Measurements from ENCODE around the gene MAMDC2.

Gene MAMDC2

DNA sequence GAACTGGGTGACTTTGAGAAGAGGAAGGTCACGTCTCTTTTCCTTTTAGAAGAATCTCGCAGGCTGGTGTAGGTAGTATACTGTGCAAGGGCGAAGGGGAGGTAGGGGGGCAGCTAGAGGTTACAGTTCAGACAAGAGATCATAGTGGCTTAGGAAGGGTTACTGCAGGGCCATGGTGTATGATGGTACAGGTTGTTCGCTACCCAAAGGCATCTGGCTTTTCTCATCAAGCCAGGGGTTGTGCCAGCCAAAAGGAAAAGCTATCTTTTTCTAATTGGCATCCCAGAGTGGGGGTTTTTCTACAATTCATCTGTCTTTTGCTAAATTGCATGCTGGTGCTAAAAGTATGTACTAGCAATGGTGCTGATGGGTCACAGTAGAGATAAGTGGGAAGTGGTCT is 22.8 kb downstream of the MAMDC2 start:
- DNase-seq = no peak

DNA sequence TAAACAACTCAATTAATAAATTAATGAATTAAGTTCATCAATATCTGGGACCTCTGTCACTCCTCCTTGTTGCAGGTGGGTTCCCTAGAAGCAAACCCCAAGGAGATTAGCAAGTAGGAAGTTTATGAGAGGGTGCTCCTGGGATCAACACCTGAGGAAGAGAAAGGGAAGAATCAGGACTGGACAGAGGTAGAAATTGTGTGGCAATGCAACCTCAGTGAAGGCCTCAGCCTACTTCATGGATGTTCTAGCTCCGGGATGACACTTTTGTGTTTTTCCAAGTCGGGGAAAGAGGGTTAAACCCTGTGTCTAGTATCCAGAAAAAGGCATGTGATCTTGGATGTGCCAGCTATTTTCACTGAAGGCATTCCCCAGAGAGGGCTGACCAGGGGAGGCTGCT is 23.2 kb downstream of the MAMDC2 start:
- no peak for DNase-seq

DNA sequence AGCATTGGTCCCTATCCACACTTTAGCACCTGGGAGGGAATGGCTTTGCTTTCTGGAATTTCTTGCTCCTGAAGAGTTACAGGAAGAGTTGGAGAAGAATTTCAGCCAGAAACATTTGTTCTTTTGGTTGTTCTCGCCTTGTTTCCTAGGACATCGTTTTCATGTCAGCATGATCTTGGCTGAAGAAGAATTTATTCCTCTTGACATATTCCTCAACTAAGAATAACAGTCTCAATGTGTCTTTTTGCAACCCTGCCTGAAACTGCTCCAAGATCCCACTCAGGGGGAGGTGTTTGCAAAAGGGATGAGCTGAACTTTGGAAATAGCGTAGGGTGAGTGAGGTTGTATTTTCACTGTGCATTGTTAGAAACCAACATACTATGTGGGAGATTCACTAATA is 26.1 kb downstream of the MAMDC2 start:
- no peak for DNase-seq

DNA sequence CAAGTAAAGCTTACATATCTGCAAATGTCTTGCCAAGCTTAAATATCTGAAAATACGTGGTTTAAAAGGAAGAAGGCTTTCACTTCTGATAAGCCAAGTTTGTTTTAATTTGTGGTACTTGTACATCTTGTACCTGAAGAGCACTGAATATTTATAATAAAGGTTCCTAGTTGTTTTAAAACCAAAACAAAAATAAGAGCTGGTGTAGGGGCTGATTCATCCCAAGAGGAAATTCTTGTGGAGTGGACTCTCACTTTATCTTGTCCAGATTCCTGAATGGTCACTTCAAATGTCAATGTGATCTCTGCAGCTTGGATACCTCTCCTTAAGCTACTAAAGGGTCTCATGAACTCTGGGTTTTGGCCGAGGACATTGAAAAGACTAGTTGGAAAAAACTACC is 29.5 kb downstream of the MAMDC2 start:
- DNase-seq = no peak

DNA sequence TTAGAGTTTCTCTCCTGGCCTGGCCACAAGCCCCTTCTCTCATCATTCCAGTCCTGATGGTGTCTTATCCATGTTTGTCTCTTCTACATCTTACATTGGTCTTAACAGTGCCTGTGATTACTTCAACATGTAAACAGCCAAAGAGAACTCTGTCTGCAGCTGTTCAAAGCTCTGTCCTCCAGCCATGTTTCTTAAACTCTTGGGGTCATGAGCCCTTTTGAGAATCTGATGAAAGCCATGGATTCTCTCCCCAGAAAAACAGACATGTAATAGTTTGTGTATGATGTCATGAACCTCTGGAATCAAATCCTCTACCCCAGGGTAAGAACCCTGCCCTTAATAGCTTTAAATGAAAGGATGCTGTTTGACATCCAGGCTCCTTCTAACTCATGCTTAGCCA is 30.1 kb downstream of the MAMDC2 start:
- no peak for DNase-seq

DNA sequence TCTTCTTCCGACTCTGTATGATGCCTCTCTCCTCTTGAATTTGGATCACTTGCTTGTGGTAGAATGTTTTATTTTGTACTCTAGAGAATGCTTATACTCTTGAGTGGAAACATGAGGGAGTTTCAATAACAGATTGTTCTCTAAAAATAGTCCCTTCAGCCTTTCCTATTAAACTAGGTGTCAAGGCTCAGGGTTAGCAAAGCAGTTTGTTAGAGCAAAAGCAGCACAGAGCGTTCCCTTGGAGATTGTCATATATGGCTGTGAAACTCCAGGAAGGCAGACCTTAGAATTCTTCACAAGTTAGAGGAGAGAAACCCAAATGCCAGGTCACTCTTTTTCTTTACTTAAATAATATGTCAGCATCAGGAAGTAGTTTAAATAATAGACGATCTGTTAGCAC is 33.0 kb downstream of the MAMDC2 start:
- no peak for DNase-seq

DNA sequence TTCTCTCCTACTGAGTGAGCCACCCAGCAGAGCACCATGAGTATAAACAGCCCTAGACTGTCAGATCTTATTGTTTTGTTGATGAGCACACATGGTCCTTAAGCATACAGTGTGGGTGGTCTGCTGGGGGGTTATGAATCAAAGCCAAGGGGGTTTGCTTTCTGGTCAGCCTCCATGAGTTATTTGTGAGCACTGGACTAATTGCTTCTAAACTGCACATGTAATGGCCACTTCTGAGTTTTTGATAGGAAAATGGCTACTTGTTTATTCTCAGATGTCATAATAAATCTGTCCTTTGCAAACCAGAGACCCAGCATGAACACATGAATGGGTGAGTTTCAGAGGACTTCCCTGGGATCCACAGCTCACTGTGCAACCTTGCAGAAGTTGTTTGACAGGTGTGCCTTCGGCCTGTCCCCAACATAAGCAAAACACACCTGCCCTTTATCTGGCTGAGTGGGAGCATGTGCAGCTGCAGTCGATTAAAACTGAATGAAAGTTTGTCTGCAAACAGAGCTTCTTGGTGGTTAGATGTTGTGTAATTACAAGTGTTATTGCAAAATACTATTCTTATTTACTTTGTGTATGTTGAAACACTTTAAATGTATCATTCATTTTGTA is 35.9 kb downstream of the MAMDC2 start:
- no peak for DNase-seq

DNA sequence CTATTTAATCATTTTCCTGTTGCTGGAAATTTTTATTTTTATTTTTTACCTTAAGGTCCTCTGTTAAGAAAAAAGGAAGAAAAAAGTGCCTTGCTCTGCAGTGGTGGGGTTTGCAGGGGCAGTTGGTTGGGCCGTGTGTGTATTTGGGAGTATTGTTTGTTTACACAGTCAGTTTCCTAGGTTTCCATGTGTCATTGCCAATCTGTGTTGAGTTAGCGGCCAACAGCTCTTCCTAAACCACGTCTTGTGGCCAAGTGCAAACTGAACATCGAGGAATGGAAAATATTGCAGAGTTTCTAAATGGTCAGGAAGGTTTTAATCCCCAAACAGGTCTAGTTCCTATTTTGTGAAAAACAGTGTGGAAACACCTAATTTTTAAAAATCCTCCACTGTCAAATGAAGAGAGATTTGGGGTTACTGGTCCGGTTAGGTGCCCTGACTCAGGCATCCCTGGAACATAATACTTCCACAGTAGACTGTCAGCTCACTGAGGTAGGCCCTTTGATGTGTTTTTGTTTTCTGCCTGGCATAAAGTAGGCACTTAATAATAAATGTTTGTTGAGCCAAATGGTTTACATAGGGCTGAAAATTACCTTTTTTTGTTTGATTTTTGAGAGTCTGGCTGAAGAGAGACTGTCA is 37.0 kb downstream of the MAMDC2 start:
- no peak for DNase-seq

DNA sequence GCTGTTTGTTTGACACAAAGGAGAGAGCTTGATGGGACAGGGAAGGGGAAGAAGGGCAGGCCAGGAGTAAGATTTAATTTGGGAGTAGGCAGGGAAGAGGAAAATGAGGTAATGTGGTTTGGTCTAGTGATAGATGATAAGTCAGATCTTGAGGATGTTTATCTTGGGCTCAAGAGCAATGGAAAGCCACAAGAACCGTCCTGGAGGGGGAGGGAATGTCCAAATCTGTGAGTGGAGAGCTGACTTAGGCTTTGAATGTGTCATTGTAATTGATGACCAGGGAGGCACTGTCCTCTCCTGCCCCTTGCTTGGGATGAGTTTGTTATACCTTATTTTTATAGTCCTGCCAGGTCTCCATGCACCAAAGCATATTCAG is 37.5 kb downstream of the MAMDC2 start:
- DNase-seq = no peak

DNA sequence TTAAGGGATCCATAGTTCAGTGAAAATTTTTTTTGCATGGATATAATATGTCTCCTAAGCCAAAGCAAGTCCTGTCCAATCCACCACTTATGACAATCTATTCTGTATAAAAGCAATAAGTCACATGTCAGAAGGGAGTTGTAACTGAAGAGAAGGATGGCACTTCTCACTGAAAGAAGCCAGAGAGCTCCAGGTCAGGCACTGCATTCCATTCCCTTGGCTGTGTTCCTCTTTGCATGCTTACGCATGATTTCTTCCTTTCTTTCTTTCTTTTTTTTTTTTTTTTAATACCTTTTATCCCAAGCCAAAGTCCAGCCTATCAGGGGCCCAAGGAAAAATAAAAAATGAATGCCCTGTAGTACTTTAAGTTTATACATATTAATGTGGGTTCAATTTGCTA is 39.8 kb downstream of the MAMDC2 start:
- DNase-seq = no peak

DNA sequence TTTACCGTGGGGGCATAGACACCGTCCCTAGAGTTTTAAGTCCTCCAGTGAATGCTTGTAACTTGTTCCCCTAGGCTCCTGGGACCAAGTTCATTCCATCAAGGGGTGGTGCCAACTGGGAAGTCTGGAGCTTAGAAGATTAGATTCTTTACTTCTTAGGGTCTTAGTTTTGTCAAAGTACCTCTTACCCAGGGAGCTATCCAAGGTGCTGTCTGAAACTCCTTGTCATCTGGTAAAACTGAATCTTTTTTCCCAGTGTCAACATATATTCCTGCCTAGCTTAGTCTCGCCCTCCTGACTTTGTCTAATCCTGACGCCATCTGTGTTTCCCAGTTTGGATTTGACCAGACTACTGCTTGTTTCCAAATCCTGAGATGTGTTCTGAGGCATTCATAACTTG is 41.6 kb downstream of the MAMDC2 start:
- no peak for DNase-seq

DNA sequence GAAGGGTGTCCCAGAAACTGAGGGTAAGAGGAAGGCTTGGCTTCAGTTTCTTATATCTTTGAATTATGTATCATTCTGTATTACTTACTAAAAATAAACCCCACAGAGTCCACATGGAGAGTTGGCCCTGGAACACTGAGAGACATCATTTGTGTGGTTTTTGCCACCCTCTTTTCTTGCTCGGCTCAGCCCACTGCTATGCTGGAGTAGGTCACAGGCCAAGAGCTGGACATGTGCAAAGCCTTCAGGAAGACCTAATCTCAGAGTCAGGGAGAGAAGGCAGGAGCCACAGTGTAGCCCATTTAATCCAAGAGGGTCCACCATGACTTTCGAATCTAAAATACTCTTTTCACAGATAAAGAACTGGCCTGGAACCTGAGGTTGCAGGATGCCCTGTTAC is 47.5 kb downstream of the MAMDC2 start:
- no peak for DNase-seq

DNA sequence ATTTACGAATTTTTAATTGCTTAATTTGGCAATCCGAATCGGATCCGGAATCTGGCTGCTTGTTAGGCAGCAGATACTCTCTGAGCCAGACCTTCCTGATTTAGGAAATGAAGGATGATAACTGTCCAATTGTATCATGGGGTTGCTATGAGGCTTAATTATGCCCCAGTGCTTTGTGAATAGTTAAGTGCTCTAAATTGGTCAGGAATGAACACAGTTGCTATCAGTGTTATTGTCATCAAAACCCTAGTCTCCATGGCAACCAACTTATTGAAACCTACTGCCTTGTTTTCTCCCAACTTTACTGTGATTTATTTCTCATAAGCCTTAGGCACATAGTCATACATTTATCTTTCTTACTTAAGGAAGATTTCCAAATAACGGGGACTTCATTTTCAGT is 47.9 kb downstream of the MAMDC2 start:
- no peak for DNase-seq

DNA sequence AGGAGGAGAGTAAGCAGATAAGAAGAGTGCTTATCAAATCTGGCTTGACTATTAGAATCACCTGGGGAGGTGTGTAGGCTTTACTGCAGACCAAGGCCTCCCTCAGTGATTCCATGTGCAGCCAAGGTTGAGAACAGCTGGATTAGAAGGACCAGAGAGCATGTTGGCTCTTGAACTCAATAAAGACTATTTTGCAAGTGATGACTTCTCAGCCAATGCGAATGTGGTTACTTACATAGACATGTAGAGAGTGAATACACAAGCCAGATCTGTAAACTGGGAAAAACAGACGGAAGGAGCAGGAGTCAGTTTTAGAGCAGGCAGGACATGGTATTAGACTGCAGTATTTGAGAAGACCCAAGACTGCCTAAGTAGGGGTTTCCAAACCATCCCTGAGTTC is 48.5 kb downstream of the MAMDC2 start:
- DNase-seq = no peak

DNA sequence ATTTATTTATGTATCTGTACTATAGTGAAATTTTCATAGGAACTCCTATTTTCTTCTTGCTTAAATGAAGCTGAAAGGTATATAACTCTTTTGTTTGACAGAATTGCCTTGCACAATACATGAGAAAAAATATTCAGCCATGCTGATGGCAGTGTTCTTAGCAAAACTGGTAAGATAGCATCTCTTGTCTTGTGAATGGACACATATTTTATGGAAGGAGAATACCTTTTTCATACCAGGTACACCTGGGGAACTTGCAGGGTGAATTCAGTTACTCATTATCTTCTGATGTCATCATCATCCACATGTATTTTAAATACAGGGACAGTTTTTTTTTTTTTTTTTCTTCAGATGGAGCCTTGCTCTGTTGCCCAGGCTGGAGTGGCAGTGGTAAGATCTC is 49.4 kb downstream of the MAMDC2 start:
- DNase-seq = no peak

DNA sequence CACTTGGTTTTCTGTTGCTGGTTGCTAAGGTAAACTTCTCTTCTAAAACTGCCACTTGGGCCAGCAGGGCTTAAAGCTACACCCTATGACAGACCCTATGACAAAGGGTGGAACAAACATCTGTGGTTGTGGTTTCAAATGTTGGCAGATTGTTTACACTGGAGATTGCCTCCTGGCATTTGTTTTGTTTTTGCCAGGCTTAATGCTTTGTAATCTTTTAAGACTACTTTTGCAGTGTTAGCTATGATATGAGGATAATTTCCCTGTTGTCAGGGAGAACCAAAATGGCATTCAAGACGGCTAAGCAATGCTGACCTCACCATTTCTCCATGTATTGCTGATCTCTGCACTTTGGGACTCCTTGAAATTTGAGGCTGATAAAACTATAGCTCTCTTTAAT is 50.3 kb downstream of the MAMDC2 start:
- DNase-seq = no peak

DNA sequence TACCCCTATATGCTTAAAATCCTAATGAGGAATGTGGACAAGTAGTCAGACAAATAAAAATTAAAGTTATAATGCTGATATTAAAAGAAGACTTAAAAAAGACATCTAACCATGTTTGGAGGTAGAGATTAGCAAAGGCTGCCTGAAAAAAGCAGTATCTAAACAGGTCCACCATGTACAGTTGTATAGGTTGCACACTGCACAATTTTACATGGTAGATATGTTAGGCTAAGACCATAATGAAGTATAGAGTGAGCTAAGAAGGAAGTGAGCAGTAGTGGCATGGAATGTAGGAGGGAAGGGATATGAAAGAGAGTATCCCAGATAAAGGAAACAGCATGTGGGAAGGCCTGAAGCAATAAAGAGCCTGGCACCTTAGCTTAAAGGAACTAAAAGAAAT is 51.1 kb downstream of the MAMDC2 start:
- no peak for DNase-seq

DNA sequence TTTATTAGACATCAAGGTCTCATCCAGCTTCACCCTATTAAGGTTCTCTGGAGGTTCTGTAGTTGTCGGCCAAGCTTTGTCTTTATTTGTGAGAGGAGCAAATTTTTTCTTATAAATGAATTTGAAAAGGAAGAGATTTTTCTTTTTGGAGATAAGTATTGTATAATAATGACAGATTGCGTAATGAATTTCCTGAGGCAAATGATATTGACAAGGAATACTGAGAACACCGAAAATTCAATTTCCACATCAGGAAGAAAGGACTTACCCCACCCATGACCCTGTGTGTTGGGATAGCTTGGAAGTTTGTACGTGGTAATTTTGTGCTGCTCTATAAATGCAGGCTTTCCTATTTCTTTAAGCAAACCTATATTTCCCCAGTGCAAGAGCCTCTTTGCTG is 53.5 kb downstream of the MAMDC2 start:
- DNase-seq = no peak

DNA sequence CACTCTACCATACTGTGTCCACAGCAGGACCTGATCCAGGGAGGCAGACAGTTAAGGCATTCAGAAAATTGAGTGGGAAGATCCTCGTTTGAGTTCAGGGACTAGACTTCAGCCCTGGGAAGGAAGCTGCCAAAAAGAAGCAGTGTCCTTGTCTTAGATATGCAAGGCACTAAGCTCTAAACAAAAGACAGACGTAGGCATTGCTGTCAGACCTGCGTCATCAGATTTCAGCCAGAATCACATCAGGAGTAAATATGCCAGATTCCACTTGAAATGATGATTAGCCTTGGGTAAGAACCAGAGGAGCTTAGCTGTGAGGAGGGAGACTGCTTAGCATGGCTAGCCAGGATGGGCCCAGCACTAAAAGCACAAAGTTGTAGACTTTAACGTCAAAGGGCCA is 56.7 kb downstream of the MAMDC2 start:
- no peak for DNase-seq

DNA sequence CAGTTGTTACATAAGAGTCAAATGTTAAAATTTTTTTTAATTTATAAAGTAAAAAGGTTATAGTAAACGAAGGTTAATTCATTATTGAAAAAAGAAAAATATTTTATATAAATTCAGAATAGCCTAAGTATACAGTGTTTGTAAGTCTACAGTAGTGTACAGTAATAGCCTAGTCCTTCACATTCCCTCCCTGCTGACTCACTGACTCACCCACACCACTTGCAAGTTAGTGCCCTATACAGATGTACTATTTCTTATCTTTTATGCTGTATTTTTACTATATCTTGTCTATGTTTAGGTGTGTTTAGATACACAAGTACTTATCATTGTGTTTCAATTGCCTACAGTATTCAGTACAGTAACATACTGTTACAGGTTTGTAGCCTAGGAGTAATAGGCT is 57.6 kb downstream of the MAMDC2 start:
- DNase-seq = no peak

DNA sequence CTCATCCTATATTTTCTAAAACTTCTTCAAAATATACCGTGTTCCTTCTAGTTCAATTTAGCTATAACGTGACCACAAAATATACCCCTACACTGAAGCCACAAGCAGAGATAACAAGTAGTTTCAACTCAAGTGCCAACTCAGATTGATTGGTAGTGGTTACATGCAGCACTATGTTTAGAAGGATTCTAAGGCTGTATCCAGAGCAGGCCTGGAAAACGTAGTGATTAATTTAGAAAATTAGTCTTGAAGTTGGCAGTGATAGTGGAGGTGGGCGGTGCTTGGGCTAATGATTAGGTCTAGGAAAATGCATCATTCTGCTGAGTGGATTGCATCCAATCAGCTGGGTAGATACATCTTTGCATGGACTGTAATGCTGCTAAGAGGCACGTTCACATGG is 61.5 kb downstream of the MAMDC2 start:
- DNase-seq = no peak

DNA sequence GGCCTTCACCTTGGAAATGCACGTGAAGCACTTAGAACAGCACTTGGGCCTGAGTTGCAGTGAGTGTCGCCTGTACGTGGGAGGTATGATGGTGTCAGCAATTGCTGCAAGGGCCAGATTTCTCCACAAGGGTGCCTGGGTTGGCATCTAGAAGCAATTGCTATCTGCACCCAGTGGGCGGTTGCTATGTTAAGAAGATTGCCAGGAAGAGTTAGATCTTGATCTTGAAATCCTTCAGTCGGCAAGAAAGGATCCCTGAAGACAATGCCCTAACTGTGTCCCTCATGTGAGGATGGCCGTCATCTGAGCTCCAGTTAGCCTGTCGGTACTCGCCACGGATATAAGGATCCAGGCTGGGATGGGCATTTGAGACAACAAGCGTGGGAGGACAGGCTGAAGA is 62.9 kb downstream of the MAMDC2 start:
- DNase-seq = no peak

DNA sequence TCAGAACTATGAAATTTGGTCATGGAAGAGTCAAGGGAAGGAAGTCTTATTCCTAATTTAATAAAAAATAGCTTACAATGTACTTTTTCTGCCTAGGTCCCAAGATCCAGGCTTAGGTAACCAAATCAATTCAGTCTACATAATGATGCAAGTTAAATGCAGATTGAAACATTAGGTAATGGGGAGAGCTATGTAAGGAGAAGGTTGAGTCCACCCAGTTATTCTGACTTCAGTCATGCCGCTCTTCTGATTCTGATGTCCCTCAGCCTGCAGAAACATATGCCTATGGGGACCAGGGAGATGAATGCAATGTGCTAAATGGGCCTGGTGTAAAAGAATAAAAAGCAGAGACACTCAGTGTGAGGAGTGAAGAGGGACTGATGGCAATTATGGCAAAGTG is 63.9 kb downstream of the MAMDC2 start:
- no peak for DNase-seq

DNA sequence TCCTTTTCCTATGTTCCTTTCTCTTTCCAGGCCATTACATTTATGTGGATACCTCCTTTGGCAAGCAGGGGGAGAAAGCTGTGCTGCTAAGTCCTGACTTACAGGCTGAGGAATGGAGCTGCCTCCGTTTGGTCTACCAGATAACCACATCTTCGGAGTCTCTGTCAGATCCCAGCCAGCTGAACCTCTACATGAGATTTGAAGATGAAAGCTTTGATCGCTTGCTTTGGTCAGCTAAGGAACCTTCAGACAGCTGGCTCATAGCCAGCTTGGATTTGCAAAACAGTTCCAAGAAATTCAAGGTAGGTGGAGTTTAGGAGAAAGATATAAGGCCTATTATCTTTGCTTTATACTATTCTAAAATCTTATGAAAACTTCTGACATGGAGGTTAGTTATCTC is 64.5 kb downstream of the MAMDC2 start:
- DNase-seq = no peak

DNA sequence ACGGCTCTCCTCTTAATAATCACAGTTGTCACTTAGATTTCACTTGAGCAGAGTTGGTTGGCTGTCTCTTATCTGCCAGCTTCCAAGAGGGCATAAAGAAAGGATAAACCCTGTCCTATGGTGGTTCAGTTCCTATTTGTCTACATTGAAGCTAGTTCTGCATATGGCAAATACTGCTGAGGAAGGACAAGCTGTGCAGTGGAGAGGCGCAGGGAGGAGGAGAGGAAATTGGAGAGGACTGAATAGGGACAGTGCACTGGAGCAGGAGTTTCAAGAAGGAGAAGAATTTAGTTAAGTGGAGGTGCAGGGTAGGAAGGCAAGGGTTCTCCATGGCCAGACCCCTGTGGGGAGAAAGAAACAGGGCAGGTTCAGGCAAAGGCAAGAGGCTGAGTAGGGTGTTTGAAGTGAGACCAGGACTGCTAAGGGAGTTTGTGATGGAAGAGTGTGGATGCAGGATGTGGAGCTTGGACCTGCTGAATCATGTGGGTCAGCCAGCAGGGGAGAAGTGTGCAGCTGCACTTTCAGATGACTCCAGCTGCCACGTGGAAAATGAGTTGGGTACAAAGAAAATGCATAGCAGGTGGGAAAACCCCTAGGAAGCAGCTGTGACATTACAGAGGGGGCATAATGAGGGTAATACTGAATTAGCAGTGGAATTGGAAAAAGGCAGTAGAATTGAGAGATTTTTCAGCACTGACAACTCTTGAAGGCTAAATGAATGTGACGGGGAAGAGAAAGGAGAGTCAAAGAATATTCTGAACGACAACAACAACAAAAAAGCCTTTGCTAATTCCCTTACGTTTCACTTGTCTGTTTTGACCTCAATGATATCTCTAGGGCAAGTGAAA is 66.8 kb downstream of the MAMDC2 start:
- no peak for DNase-seq
